Panc1 (cell line): ENCODE data around the gene MAPK10.

Source experiments
- CTCF ChIP-seq: fragments of 450-650 bp; IDR thresholded peaks from 2 replicates; pipeline ENCODE4 v1.5.1; 2017; ENCODE audit warnings: mild to moderate bottlenecking
- POLR2AphosphoS5 ChIP-seq: IDR thresholded peaks from 2 replicates; pipeline ENCODE4 v1.6.1; 2012; ENCODE audit warnings: mild to moderate bottlenecking, low read depth, low read length, moderate library complexity

GRCh38 chr4:86035688-86036087 is 324.2 kb downstream of the MAPK10 start:
- TF ChIP-seq CTCF (no peak), POLR2AphosphoS5 (no peak)
